HG03064 (cell line): ENCODE measurements around the gene AGPS.
A peak's percentile ranks its signal among the peaks of the same experiment; 100 is the strongest.
"Not testable (repeated sequence)": the region's sequence is repeated elsewhere in the genome, so short reads cannot be mapped to it uniquely, and the experiment has no call there.

Experiments used
- ATAC-seq: cut with Tn5 transposase; IDR thresholded peaks from one replicate; pipeline ENCODE4 v1.9.1; 2021; ENCODE audit warnings: low read depth; ENCODE audit not compliant: unreplicated experiment

The AGPS gene

GRCh38 chr2:177392373-177393202 is at the start of gene AGPS:
TSS of gene AGPS (plus strand) at chr2:177392773. CDS start at chr2:177392790, 17 bp downstream.
- ATAC-seq: peak; percentile 83

GRCh38 chr2:177343773-177344172 is 48.8 kb upstream of the AGPS start:
- ATAC-seq: no peak

- no peak for ATAC-seq
These were observed 48.3 kb upstream of the AGPS start for GRCh38 chr2:177344316-177344715.

- no peak for ATAC-seq
These were observed 46.4 kb upstream of the AGPS start for GRCh38 chr2:177346192-177346591.

- ATAC-seq: no peak
These were observed 45.0 kb upstream of the AGPS start for GRCh38 chr2:177347570-177347969.

- ATAC-seq: no peak
These were observed 44.4 kb upstream of the AGPS start for GRCh38 chr2:177348118-177348654.

- no peak for ATAC-seq
These were observed 43.6 kb upstream of the AGPS start for GRCh38 chr2:177348733-177349693.

- not testable (repeated sequence) for ATAC-seq
These were observed 41.9 kb upstream of the AGPS start for GRCh38 chr2:177350624-177351023.

- not testable (repeated sequence) for ATAC-seq
These were observed 41.5 kb upstream of the AGPS start for GRCh38 chr2:177351121-177351520.

- no peak for ATAC-seq
These were observed 40.0 kb upstream of the AGPS start for GRCh38 chr2:177352441-177353186.

- no peak for ATAC-seq
These were observed 39.4 kb upstream of the AGPS start for GRCh38 chr2:177353187-177353478.

- ATAC-seq: not testable (repeated sequence)
These were observed 38.0 kb upstream of the AGPS start for GRCh38 chr2:177354541-177354940.

- ATAC-seq: no peak
These were observed 36.7 kb upstream of the AGPS start for GRCh38 chr2:177355874-177356273.

- ATAC-seq: no peak
These were observed 32.6 kb upstream of the AGPS start for GRCh38 chr2:177359836-177360595.

- ATAC-seq: no peak
These were observed 30.1 kb upstream of the AGPS start for GRCh38 chr2:177362499-177362898.

GRCh38 chr2:177363332-177363731 is 29.2 kb upstream of the AGPS start:
- no peak for ATAC-seq

GRCh38 chr2:177365764-177366163 is 26.8 kb upstream of the AGPS start:
- ATAC-seq: not testable (repeated sequence)

GRCh38 chr2:177368023-177368422 is 24.6 kb upstream of the AGPS start:
- ATAC-seq: not testable (repeated sequence)

GRCh38 chr2:177379354-177379753 is 13.2 kb upstream of the AGPS start:
- no peak for ATAC-seq

GRCh38 chr2:177380181-177380580 is 12.4 kb upstream of the AGPS start:
- no peak for ATAC-seq
